Spleen (tissue), 11 donors: ENCODE results near the gene SLC41A3. TPM values are rescaled to one million over a fixed set of nuclear protein-coding genes. Genes with fewer than 3 reads are reported as not detected.

Experiments
- DNase-seq: peaks from one replicate; pipeline ENCODE4 v3.0.0-alpha.2; 2020
- H3K27ac ChIP-seq, 8 donors: fragments of 200-600 bp; sonication (generic) in 7 of 8; 1 replicate in 4 of 8; 2 replicates in 4 of 8; pipeline versions ENCODE4 v1.5.0 to v1.8.0; 2016 to 2021; ENCODE audit warnings: inconsistent platforms in 4 of 8, mild to moderate bottlenecking in 4 of 8, moderate library complexity in 1 of 8
- H3K27me3 ChIP-seq, 7 donors: fragments of 200-600 bp; sonication (generic) in 6 of 7; replicated peaks in 1 of 7; 1 replicate in 4 of 7; 2 replicates in 3 of 7; pipeline versions ENCODE4 v1.5.0 to v1.8.0; 2016 to 2021; ENCODE audit warnings: inconsistent platforms in 3 of 7, mild to moderate bottlenecking in 1 of 7
- H3K36me3 ChIP-seq, 6 donors: fragments of 200-600 bp; sonication (generic) in 5 of 6; 1 replicate in 4 of 6; 2 replicates in 2 of 6; pipeline versions ENCODE4 v1.5.0 to v1.8.0; 2016 to 2021; ENCODE audit warnings: inconsistent platforms in 2 of 6
- H3K4me1 ChIP-seq, 6 donors: fragments of 200-600 bp; sonication (generic) in 5 of 6; 1 replicate in 3 of 6; 2 replicates in 3 of 6; pipeline versions ENCODE4 v1.5.0 to v1.8.0; 2016 to 2021; ENCODE audit warnings: inconsistent platforms in 3 of 6
- H3K4me3 ChIP-seq, 8 donors: fragments of 200-600 bp; sonication (generic) in 7 of 8; 1 replicate in 4 of 8; 2 replicates in 4 of 8; pipeline versions ENCODE4 v1.5.0 to v1.8.0; 2016 to 2021; ENCODE audit warnings: inconsistent platforms in 4 of 8, mild to moderate bottlenecking in 4 of 8, moderate library complexity in 2 of 8
- H3K9me3 ChIP-seq, 8 donors: fragments of 200-600 bp; sonication (generic) in 7 of 8; 1 replicate in 4 of 8; 2 replicates in 4 of 8; pipeline versions ENCODE4 v1.5.0 to v1.8.0; 2016 to 2021; ENCODE audit warnings: inconsistent platforms in 4 of 8
- CTCF ChIP-seq, 11 experiments: fragments of 200-600 bp in 7 of 11; fragments of 450-650 bp in 4 of 11; sonication (generic) in 4 of 11; IDR thresholded peaks in 8 of 11; conservative IDR thresholded peaks in 3 of 11; 1 replicate in 7 of 11; 2 replicates in 4 of 11; pipeline versions ENCODE4 v1.4.0 to v1.8.0; 2016 to 2021; ENCODE audit warnings: antibody characterized with exemption in 11 of 11, inconsistent platforms in 4 of 11, mild to moderate bottlenecking in 1 of 11
- POLR2A ChIP-seq, 3 donors: fragments of 450-650 bp; IDR thresholded peaks; one replicate each; pipeline ENCODE4 v1.5.1; 2017; ENCODE audit warnings: antibody characterized with exemption in 3 of 3, mild to moderate bottlenecking in 1 of 3
- POLR2AphosphoS5 ChIP-seq, 3 donors: sonication (generic); formaldehyde crosslinking; IDR thresholded peaks; one replicate each; pipeline ENCODE4 v1.5.1; 2017; ENCODE audit warnings: antibody characterized with exemption in 3 of 3
- WGBS, 5 donors: extraction: QIAGEN DNeasy Blood & Tissue Kit in 3 of 5; methylation state at CpG; one replicate each; pipeline versions ENCODE4 v1.1.5 to v1.1.7; 2013 to 2018; 5-methylcytosine and 5-hydroxymethylcytosine counted together
- intact Hi-C: fragments of 100-400 bp; cut with DNase I; formaldehyde crosslinking; loops from one replicate; pipeline ENCODE4 v1.15.0; 2023; ENCODE audit warnings: low total_unique reads
- polyA plus RNA-seq, 3 donors: library from polyadenylated mRNA; stranded (reverse); fragments of 200-250 nt; gene quantifications; one replicate each; pipeline ENCODE4 v1.2.1, GENCODE V29; 2013
- total RNA-seq, 7 donors: library from RNA; depleted of rRNA in 3 of 7; stranded (reverse); fragments of >200 nt in 3 of 7; fragmentation: NEBNext Ultra II Directional in 4 of 7; extraction: Animal tissue kit (Norgen Biotek cat#: 25700) in 4 of 7; gene quantifications; one replicate each; pipeline versions ENCODE4 v1.1.0 to v1.2.1, GENCODE V29; 2016 to 2021
- donor health status: healthy with polysubstance abuse.
- donor health status: DM: no; HTN: no; CAD: no; lungs with moderate emphysema.
- donor health status: DM: no; HTN: no; CAD: no.
- donor health status: Bipolar disorder and iron deficiency.
- donor health status: healthy.
- donor health status: DM: no; HTN: no; CAD: no.
- donor health status: DM: yes; HTN: yes; CAD: no.

SLC41A3 gene
- total and polyA plus RNA-seq, 10 donors, result 16.3 to 43.7 (median 33.7) TPM

GRCh38 chr3:126025116-126025729, 58.7 kb downstream of the SLC41A3 start:
- DNase-seq, result no peak
- intact Hi-C loops, result no loop called here
- Histone ChIP-seq H3K9me3 (peaks cover 5 to 23% (median 19%) of the 10 kb centered on the region in 8 donors), H3K36me3 (peaks cover 2 to 92% (median 28%) of the 10 kb centered on the region in 6 donors), H3K4me1 (no peaks in the 10 kb centered on the region), H3K4me3 (no peak overlapping the region), H3K27ac (no peak overlapping the region), H3K27me3 (no peaks in the 10 kb centered on the region)
- WGBS, 5 donors, result 85 to 94% (median 89%) methylated on average over 12 to 14 of the region's 14 CpGs
- no peak for TF ChIP-seq POLR2AphosphoS5 (IDR thresholded peaks at IDR 0.05)

GRCh38 chr3:126024049-126024854, 59.7 kb downstream of the SLC41A3 start:
- whole genome bisulfite sequencing, 5 donors, result 92 to 98% (median 96%) methylated on average over 9 of the region's 9 CpGs
- Histone ChIP-seq H3K36me3 (peaks cover 2 to 98% (median 26%) of the 10 kb centered on the region in 6 donors), H3K4me3 (no peak overlapping the region), H3K4me1 (no peaks in the 10 kb centered on the region), H3K27me3 (no peaks in the 10 kb centered on the region), H3K27ac (no peak overlapping the region), H3K9me3 (peaks cover 5 to 21% (median 18%) of the 10 kb centered on the region in 8 donors)
- DNase-seq, result no peak
- intact Hi-C loops, result no loop called here
- TF ChIP-seq CTCF (IDR thresholded peaks at IDR 0.05 in 8 of 11, conservative IDR thresholded peaks at IDR 0.05 in 3 of 11), result no peak
- no peak for TF ChIP-seq POLR2AphosphoS5 (IDR thresholded peaks at IDR 0.05)
- no peak for TF ChIP-seq POLR2A (IDR thresholded peaks at IDR 0.05)

GRCh38 chr3:126023390-126023789, 60.5 kb downstream of the SLC41A3 start:
- no peak for DNase-seq
- no peak overlapping the region for H3K4me3 ChIP-seq
- TF ChIP-seq POLR2A (IDR thresholded peaks at IDR 0.05) (no peak), CTCF (IDR thresholded peaks at IDR 0.05 in 8 of 11, conservative IDR thresholded peaks at IDR 0.05 in 3 of 11) (no peak), POLR2AphosphoS5 (IDR thresholded peaks at IDR 0.05) (no peak)
- intact Hi-C loops, result no loop called here
- no peaks in the 10 kb centered on the region for H3K27me3 ChIP-seq
- peaks cover 0 to 92% (median 21%) of the 10 kb centered on the region in 6 donors for H3K36me3 ChIP-seq
- H3K9me3 ChIP-seq, result peaks cover 3 to 14% (median 10%) of the 10 kb centered on the region in 8 donors
- H3K4me1 ChIP-seq, result no peaks in the 10 kb centered on the region
- 86 to 91% (median 88%) methylated on average over 10 of the region's 10 CpGs for WGBS, 5 donors
- no peak overlapping the region for H3K27ac ChIP-seq

- DNase-seq, result no peak
- WGBS, 5 donors, result 82 to 94% (median 90%) methylated on average over 9 to 10 of the region's 10 CpGs
- Histone ChIP-seq H3K4me3 (no peak overlapping the region), H3K36me3 (peaks cover 0 to 87% (median 16%) of the 10 kb centered on the region in 6 donors), H3K9me3 (peaks cover 0 to 8% (median 5%) of the 10 kb centered on the region in 8 donors), H3K27ac (no peak overlapping the region), H3K27me3 (no peaks in the 10 kb centered on the region), H3K4me1 (no peaks in the 10 kb centered on the region)
- TF ChIP-seq POLR2A (IDR thresholded peaks at IDR 0.05) (no peak), POLR2AphosphoS5 (IDR thresholded peaks at IDR 0.05) (no peak), CTCF (IDR thresholded peaks at IDR 0.05 in 8 of 11, conservative IDR thresholded peaks at IDR 0.05 in 3 of 11) (no peak)
- intact Hi-C loops, result no loop called here
Measured at GRCh38 chr3:126022741-126023359, 61.1 kb downstream of the SLC41A3 start.
